ENCODE measurements around the gene EIPR1. TPM values are rescaled to one million over a fixed set of nuclear protein-coding genes. Genes with fewer than 3 reads are reported as not detected.

EIPR1 gene
- total and polyA plus RNA-seq, 2 of the 4 experiments (the other 2 are of a cell fraction) = 46.5 to 67.4 TPM

- no peak for DNase-seq
- H3K79me1 ChIP-seq (ENCODE audit: low read depth in 1 of 2, low read length in 2 of 2) = peaks cover 6% of the 10 kb centered on the region in 2 experiments; a peak in 2 of 4 replicates
- H2AK9ac ChIP-seq (replicated peaks; ENCODE audit: low read depth, low read length, poor library complexity) = no peak overlapping the region
- H4K5ac ChIP-seq (ENCODE audit: low read depth, low read length) = no peak overlapping the region
- H2BK120ac ChIP-seq (ENCODE audit: low read depth, low read length) = no peak overlapping the region
- H3K36me3 ChIP-seq (ENCODE audit: control insufficient read depth, insufficient read depth, low read length) = no peaks in the 10 kb centered on the region
- H3K23ac ChIP-seq (ENCODE audit: low read depth, low read length) = no peak overlapping the region
- H2AFZ ChIP-seq (replicated peaks; ENCODE audit: low read length, poor library complexity) = no peak overlapping the region
- no peak overlapping the region for H3K27ac ChIP-seq (ENCODE audit: insufficient read depth, low read length)
- TF ChIP-seq FOS (IDR thresholded peaks at IDR 0.05; ENCODE audit: low read depth, low read length) (no peak), MXI1 (IDR thresholded peaks at IDR 0.05; ENCODE audit: borderline replicate concordance, low read depth, low read length) (no peak), CHD1 (IDR thresholded peaks at IDR 0.05; ENCODE audit: low read depth, low read length) (no peak), USF2 (IDR thresholded peaks at IDR 0.05; ENCODE audit: low read depth, low read length) (no peak), MAZ (IDR thresholded peaks at IDR 0.05; ENCODE audit: borderline replicate concordance, low read depth, low read length) (no peak), POLR2A (IDR thresholded peaks at IDR 0.05; ENCODE audit: low read depth, low read length) (no peak), ELK1 (IDR thresholded peaks at IDR 0.05; ENCODE audit: borderline replicate concordance, low read depth, low read length) (no peak), RAD21 (IDR thresholded peaks at IDR 0.05; ENCODE audit: low read length) (no peak), BHLHE40 (IDR thresholded peaks at IDR 0.05; ENCODE audit: low read depth, low read length) (no peak), RFX5 (IDR thresholded peaks at IDR 0.05; ENCODE audit: low read depth, low read length) (no peak)
- H2BK20ac ChIP-seq (ENCODE audit: low read depth, low read length) = no peak overlapping the region
- dilution Hi-C loops (cut with HindIII; ENCODE audit: low sequenced_read_pairs, unreplicated experiment) (no loop called here), in situ Hi-C loops (cut with MboI; ENCODE audit: low sequenced_read_pairs) (no loop called here), intact Hi-C loops (cut with micrococcal nuclease) (no loop called here)
- H2AK5ac ChIP-seq (ENCODE audit: low read depth, low read length) = no peak overlapping the region
- H3K9me1 ChIP-seq (ENCODE audit: insufficient read depth, low read length) = no peaks in the 10 kb centered on the region; the same call in 1 of the 2 replicates
- CTCF ChIA-PET = interaction anchor here (0.6 kb wide), 1 partner anchor 18 kb away, joined by 3 read pairs; no protein-coding TSS in a partner anchor
- no peaks in the 10 kb centered on the region for H3K4me1 ChIP-seq (ENCODE audit: control insufficient read depth, insufficient read depth, low read length)
- ATAC-seq (ENCODE audit: low read depth) = no peak
- no peak overlapping the region for H3K18ac ChIP-seq (ENCODE audit: low read depth, low read length)
- no peak overlapping the region for H3K56ac ChIP-seq (ENCODE audit: extremely low read depth, insufficient read depth, low read length)
- no peak overlapping the region for H2BK15ac ChIP-seq (ENCODE audit: low read depth, low read length)
- H3K14ac ChIP-seq (replicated peaks; ENCODE audit: low read depth, low read length) = no peak overlapping the region
- no peak overlapping the region for H3K4ac ChIP-seq (ENCODE audit: low read depth, low read length)
- no TSS peak for BruUV-seq (replicated peaks)
- H3K4me2 ChIP-seq (ENCODE audit: low read depth, low read length) = no peak overlapping the region
- H3K4me3 ChIP-seq (ENCODE audit: insufficient read depth, low read depth, low read length) = no peak overlapping the region
- H3K9ac ChIP-seq (ENCODE audit: low read depth, low read length) = no peak overlapping the region
- H3K9me3 ChIP-seq (ENCODE audit: control insufficient read depth, insufficient read depth, low read length) = no peaks in the 10 kb centered on the region
- no peaks in the 10 kb centered on the region for H4K20me1 ChIP-seq (ENCODE audit: insufficient read depth, low read length)
- WGBS, 2 experiments (ENCODE audit: extremely low coverage in 2 of 2, insufficient read length in 1 of 2) = 60% methylated on average over 4 of the region's 4 CpGs; no CpG with 5 or more reads in 1 of the 2 experiments
- no peak overlapping the region for H4K91ac ChIP-seq (ENCODE audit: insufficient read depth, low read depth, low read length)
- no peak overlapping the region for H4K8ac ChIP-seq (ENCODE audit: low read depth in 2 of 2, low read length in 2 of 2)
- no peak overlapping the region for H2BK5ac ChIP-seq (ENCODE audit: low read depth, low read length, poor library complexity, severe bottlenecking)
- H3K27me3 ChIP-seq (ENCODE audit: control insufficient read depth, insufficient read depth, low read length) = no peaks in the 10 kb centered on the region
- POLR2A ChIA-PET (ENCODE audit: unreplicated experiment) = no interaction called here
Observed at GRCh38 chr2:3294493-3294892, 83.1 kb downstream of the EIPR1 start.

All from IMR-90 (cell line).